B cell (primary cell): ENCODE data around the gene SEMA4G.

Source experiments
- EZH2 ChIP-seq: IDR thresholded peaks from 2 replicates; pipeline ENCODE4 v1.6.1; 2012; ENCODE audit warnings: borderline replicate concordance, low read depth, mild to moderate bottlenecking, moderate library complexity, low read length; ENCODE audit not compliant: insufficient read depth, poor library complexity, severe bottlenecking
- TF ChIP-seq, protein P1 (sequence below): fragments of 200-600 bp; IDR thresholded peaks from one replicate; pipeline ENCODE4 v1.8.0; 2022; ENCODE audit warnings: antibody characterized with exemption, mild to moderate bottlenecking

DNA sequence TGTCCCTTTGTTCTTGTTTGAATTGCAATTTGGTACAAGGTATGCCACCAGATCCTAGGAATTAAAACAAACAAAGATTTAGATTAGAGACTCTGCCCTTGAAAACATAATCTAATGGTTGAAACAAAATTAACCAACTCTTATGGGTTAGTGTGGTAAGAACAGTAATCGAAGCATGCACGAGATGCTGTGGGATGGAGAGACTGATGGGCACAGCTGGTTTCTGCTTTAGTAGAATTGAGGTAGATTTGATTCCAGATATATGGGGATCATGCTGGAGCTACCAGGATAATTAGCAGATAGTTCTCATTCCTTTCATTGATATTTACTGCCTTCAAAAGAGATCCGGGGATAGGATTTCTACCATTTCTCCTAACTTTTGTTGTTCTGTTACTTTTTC is 20.4 kb upstream of the SEMA4G start:
- TF ChIP-seq, protein P1, sequence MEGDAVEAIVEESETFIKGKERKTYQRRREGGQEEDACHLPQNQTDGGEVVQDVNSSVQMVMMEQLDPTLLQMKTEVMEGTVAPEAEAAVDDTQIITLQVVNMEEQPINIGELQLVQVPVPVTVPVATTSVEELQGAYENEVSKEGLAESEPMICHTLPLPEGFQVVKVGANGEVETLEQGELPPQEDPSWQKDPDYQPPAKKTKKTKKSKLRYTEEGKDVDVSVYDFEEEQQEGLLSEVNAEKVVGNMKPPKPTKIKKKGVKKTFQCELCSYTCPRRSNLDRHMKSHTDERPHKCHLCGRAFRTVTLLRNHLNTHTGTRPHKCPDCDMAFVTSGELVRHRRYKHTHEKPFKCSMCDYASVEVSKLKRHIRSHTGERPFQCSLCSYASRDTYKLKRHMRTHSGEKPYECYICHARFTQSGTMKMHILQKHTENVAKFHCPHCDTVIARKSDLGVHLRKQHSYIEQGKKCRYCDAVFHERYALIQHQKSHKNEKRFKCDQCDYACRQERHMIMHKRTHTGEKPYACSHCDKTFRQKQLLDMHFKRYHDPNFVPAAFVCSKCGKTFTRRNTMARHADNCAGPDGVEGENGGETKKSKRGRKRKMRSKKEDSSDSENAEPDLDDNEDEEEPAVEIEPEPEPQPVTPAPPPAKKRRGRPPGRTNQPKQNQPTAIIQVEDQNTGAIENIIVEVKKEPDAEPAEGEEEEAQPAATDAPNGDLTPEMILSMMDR, result no peak
- TF ChIP-seq EZH2, result no peak
